GM18951 (cell line): Measurements from ENCODE around the gene RBMXL2.

Experiments used
- POLR2A ChIP-seq: IDR thresholded peaks from 4 replicates; pipeline ENCODE4 v1.6.1; 2011; ENCODE audit warnings: mild to moderate bottlenecking; ENCODE audit not compliant: insufficient read length, insufficient read depth; ENCODE audit errors: extremely low read depth
- in situ Hi-C: fragments of 300-500 bp; cut with MboI; formaldehyde crosslinking; loops from one replicate; pipeline ENCODE4 v1.12.0; 2022; ENCODE audit warnings: low sequenced_read_pairs, mixed read lengths, inconsistent platforms; ENCODE audit not compliant: unreplicated experiment

The RBMXL2 gene

GRCh38 chr11:7115780-7116179 lies 27.0 kb downstream of the RBMXL2 start:
- in situ Hi-C loops: no loop called here
- TF ChIP-seq POLR2A: no peak

GRCh38 chr11:7116370-7116769 lies 27.6 kb downstream of the RBMXL2 start:
- in situ Hi-C loops: no loop called here
- TF ChIP-seq POLR2A: no peak

GRCh38 chr11:7138051-7138450 lies 49.3 kb downstream of the RBMXL2 start:
- TF ChIP-seq POLR2A: no peak
- in situ Hi-C loops: no loop called here
